Measurements from ENCODE around the gene OR2C3.
A peak's percentile ranks its signal among the peaks of the same experiment; 100 is the strongest.
"Not testable (repeated sequence)": the region's sequence is repeated elsewhere in the genome, so short reads cannot be mapped to it uniquely, and the experiment has no call there.

Gene OR2C3

GRCh38 chr1:247536340-247536739, at the start of gene OR2C3:
TSS of gene OR2C3 (minus strand) at chr1:247536440. CDS start at chr1:247532511, 3,929 bp downstream.
- no peak for DNase-seq

GRCh38 chr1:247578946-247579460, 42.8 kb upstream of the OR2C3 start:
- DNase-seq, result no peak

DNA sequence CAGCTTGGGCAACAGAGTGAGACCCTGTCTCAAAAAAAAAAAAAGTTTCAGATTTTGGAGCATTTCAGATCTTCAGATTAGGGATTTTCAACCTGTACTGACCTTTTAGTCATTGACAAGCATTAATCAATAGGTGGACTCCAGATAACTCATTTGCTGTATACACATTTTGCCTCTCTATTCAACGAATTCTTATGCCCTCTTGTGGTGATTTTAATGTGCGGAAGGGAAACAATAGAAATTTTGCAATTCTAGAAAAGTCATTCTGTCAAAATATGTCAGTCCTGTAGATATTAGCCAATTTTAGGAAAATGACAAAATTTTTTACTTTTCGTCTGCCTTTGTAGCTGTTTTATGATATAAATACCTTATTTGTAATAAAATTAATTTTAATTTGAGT, 40.3 kb upstream of the OR2C3 start:
- DNase-seq, result peak; percentile 3

GRCh38 chr1:247574664-247575063, 38.4 kb upstream of the OR2C3 start:
- no peak for DNase-seq

DNA sequence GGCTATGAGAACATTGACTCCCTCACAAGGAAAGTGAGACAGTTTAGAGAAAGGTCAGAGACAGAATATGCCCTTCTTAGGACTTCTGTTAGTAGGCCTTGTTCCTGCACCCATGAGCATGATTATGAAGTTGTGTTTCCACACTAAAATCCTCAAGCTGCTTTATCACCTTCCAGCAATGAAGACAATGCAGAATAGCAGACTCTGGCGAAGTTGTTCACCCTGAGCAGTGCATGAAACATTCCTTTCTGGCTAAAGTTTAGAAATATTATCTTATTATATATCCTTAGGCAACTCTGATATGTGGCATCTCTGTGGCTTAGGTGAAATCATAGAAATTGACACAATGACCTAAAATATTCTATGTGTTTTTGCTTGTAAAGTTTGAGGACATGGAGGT, 38.0 kb upstream of the OR2C3 start:
- DNase-seq, result no peak

- no peak for DNase-seq
Measured at GRCh38 chr1:247562198-247562597, 26.0 kb upstream of the OR2C3 start.

- no peak for DNase-seq
Measured at GRCh38 chr1:247561711-247562110, 25.5 kb upstream of the OR2C3 start.

DNA sequence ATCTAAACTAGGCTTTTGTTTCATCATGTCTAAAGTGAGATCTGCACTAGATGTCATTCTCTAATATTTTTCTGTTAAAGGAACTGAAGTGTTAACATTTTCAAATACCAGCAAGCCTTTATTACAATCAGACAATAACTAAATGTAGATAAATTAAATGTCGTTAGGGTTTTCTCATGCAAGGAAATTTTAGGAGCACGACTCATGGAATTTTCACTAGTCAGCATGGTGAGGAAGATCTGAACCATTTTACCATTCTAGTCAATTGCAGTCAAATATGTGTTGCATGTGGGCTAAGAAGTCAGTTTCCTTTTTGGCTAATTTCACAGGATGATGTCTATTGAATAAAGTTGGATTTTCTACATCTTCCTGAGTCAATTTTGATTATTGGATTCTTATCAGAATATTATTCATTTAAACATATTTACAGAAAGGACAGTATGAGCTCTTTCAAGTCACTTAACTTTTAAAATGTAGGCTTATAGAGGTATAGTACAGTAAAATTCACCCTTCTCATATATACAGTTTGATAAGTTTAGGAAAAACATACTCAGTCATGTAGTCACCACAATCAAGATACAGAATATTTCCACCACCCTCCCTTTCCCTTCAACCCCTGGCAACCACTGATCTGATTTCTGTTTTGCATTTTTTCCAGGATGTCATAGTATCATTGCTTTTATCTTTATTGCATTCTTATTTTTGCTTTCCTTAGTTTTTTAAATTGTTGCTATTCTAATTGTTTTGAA, 21.9 kb upstream of the OR2C3 start:
- DNase-seq, result no peak

GRCh38 chr1:247552231-247552630, 16.0 kb upstream of the OR2C3 start:
- DNase-seq, result no peak

GRCh38 chr1:247551721-247552120, 15.5 kb upstream of the OR2C3 start:
- no peak for DNase-seq

GRCh38 chr1:247548769-247549182, 12.5 kb upstream of the OR2C3 start, which contains the start of gene GCSAML:
TSS of gene GCSAML (plus strand) at chr1:247549134. CDS start at chr1:247549192, 58 bp downstream.
- no peak for DNase-seq

GRCh38 chr1:247548092-247548491, 11.9 kb upstream of the OR2C3 start:
- no peak for DNase-seq

GRCh38 chr1:247542811-247543210, 6.6 kb upstream of the OR2C3 start:
- DNase-seq, result no peak

GRCh38 chr1:247540581-247540980, 4.3 kb upstream of the OR2C3 start:
- DNase-seq, result no peak

GRCh38 chr1:247539215-247539614, 3.0 kb upstream of the OR2C3 start:
- no peak for DNase-seq

DNA sequence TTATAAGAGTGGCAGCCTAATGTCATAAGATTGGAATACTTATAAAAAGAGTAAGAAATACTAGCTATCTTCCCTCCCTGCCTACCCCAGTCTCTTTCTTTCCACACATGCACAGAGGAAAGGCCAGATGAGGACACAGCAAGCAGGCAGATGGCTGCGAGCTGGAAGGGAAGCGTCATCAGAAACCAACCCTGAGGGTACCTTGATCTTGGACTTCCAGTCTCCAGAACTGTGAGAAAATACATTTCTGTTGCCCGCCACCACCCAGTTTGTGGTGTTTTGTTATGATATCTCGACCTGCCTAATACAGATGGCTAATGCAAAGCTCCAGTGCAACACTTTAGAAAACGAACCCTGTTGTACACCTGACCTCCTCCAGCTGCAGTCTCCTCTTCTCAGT, 2.3 kb upstream of the OR2C3 start:
- DNase-seq, result no peak

GRCh38 chr1:247535402-247535801, 838 bp downstream of the OR2C3 start:
- DNase-seq, result no peak

- no peak for DNase-seq
Measured at GRCh38 chr1:247531937-247532336, 4.3 kb downstream of the OR2C3 start.

DNA sequence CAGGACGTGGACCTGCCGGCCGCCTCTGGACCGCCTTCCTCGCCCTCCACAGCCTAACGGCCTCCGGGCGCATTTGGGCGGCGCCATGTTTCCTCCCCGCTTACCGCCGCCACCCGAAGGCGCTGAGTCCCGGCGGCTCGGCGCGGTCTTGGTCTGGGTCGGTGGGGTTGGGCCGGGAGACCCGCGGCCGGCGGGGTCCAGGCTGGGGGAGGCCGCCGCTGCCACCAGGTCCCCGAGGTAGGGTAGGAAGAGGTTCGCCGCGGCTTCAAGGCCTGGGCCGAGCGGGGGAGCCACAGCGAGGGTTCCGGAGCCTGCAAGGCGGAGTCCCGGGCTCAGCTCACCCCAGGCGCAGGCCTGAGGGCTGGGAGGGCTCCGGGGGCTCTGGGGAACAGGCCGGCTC, 5.5 kb downstream of the OR2C3 start:
- DNase-seq, result no peak

- no peak for DNase-seq
Measured at GRCh38 chr1:247529771-247530355, 6.4 kb downstream of the OR2C3 start.

DNA sequence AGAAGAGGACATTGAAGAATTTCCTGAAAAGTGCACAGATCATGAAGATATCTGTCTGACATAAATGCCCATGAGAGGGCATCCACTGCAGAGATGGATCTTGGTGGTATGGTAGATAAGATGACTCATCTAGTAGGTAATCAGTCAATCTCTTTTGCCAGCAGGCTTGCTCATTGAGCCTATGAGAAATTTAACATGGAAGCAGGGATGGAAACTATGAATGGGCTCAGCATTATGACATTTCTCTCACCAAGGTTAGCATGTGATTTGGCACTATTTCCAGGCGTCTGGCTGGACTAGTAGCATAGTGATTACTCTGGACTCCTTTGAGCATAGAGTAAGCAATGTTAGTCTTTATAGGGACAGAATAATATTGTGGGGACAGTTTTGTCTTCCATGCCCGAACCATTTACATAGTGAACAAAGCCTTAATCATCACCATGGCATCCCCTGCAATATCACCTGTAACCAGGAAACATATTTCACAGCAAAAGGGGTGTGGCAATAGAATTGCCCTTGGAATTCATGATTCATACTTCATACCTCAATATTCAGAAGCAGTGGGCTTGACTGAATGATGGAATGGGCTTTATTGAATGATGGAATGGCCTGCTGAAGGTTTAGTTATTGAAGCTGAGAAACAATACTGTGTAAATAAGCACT, 7.3 kb downstream of the OR2C3 start:
- no peak for DNase-seq

DNA sequence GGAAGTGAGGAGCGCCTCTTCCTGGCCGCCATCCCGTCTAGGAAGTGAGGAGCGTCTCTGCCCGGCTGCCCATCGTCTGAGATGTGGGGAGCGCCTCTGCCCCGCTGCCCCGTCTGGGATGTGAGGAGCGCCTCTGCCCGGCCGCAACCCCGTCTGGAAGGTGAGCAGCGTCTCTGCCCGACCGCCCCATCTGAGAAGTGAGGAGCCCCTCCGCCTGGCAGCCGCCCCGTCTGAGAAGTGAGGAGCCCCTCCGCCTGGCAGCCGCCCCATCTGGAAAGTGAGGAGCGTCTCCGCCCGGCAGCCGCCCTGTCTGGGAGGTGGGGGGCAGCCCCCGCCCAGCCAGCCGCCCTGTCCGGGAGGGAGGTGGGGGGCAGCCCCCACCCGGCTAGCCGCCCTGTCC, 14.4 kb downstream of the OR2C3 start:
- DNase-seq, result not testable (repeated sequence)

GRCh38 chr1:247518613-247518891, 17.7 kb downstream of the OR2C3 start:
- no peak for DNase-seq

All from NCI-H1092 treated with DMSO at 0.1 percent for 48 hours (cell line).